Motor neuron (in vitro differentiated cells): ENCODE measurements around the gene ADAT3. TPM values are rescaled to one million over a fixed set of nuclear protein-coding genes. Genes with fewer than 3 reads are reported as not detected.
A peak's percentile ranks its signal among the peaks of the same experiment; 100 is the strongest.

ENCODE experiments used
- ATAC-seq, 8 experiments: fragments of 200-7000 bp; cut with Tn5 transposase; replicated peaks in 6 of 8; 2 replicates each; pipeline ENCODE4 v1.8.0; 2021; ENCODE audit warnings: mild to moderate bottlenecking in 8 of 8, moderate library complexity in 8 of 8
- H3K27ac ChIP-seq, 2 donors: fragments of 250-450 bp; sonication (Bioruptor Pico); 2 replicates each; pipeline ENCODE4 v1.9.0; 2021; ENCODE audit warnings: antibody characterized with exemption in 2 of 2, mild to moderate bottlenecking in 2 of 2, moderate library complexity in 1 of 2
- H3K4me1 ChIP-seq, 2 donors: fragments of 250-450 bp; sonication (Bioruptor Pico); replicated peaks in 1 of 2; 2 replicates each; pipeline ENCODE4 v1.6.1; 2021; ENCODE audit warnings: antibody characterized with exemption in 2 of 2, mild to moderate bottlenecking in 2 of 2, moderate library complexity in 1 of 2
- H3K4me3 ChIP-seq, 5 donors: fragments of 250-450 bp; sonication (Bioruptor Pico); 2 replicates each; pipeline ENCODE4 v1.9.0; 2021; ENCODE audit warnings: antibody characterized with exemption in 5 of 5, mild to moderate bottlenecking in 5 of 5, moderate library complexity in 4 of 5
- WGBS, 10 experiments: fragments of 450-650 bp; shearing (Covaris generic); methylation state at CpG; one replicate each; pipeline ENCODE4 v1.0.0; 2022; 5-methylcytosine and 5-hydroxymethylcytosine counted together
- in situ Hi-C, 9 experiments: fragments of 400-800 bp; cut with MboI; loops; one replicate each; pipeline ENCODE4 v1.15.0; 2021; ENCODE audit warnings: low sequenced_read_pairs in 9 of 9, low pct_unique_long_range_greater_than_20kb in 2 of 9; ENCODE audit not compliant: unreplicated experiment in 9 of 9
- total RNA-seq, 8 experiments: library from RNA; unstranded; fragments of 300-600 nt; gene quantifications; 2 replicates each; pipeline versions ENCODE4 v1.2.3 to v1.2.4, GENCODE V29; 2022

ADAT3 gene
- total RNA-seq, 8 experiments from 2014 or later: 0.50 to 3.8 (median 2.1) TPM

DNA sequence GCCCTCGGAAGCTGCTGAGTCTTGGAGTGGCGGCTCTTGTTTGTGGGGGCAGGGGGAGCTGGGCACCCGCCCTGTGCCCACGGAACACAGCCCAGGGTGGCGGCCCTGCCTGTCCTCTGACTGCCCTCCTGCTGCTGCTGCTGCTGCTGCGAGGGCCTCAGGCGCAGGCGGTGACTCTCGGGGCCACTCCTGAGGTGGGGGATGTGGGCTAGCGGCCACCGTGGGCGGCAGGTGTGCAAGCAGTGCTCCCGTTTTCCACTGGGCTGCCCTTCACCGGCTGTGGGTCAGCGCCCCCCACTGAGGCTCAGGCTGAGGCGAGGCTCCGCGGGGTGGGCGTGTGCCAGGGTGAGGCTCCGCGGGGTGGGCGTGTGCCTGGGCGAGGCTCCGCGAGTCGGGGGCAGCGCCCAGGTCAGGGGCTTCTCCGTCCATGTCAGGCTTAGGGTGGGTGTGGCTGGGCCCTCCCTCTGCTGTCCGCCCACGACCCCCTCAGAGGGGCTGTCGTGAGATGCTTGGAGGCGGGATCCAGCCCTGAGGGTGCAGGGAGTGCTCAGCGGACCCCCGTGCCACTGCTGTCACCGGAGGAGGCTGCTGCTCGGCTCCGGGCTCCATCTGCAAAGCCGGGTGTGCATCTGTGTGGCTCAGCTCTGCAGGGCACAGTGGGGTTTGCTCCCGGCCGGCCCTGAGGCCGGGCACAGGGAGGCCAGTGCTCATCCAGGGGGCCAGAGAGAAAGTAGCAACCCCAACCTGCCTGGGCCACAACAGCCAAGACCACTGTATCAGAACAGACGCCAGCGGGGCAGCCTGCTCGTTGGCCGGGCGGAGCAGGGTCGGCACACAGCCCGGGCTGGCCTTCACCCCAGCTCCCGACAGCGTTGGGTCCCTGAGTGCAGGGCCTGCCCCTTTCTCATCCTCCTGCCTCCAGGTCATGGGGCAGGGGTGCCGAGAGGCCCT, 50.2 kb downstream of the ADAT3 start:
- peak in 5 of 8 experiments; percentile 5 to 28 (median 21) for ATAC-seq
- Histone ChIP-seq H3K4me3 (no peak overlapping the region), H3K27ac (no peak overlapping the region), H3K4me1 (no peaks in the 10 kb centered on the region)
- in situ Hi-C loops: no loop called here
- WGBS, 10 experiments: 81 to 88% (median 82%) methylated on average over 4 to 5 of the region's 51 CpGs; no CpG with 5 or more reads in 7 of the 10 experiments

- H3K4me3 ChIP-seq: no peak overlapping the region
- WGBS, 10 experiments: 100% methylated on average over 2 of the region's 12 CpGs; no CpG with 5 or more reads in 9 of the 10 experiments
- no peak for ATAC-seq
- in situ Hi-C loops: no loop called here
- no peaks in the 10 kb centered on the region for H3K4me1 ChIP-seq
- no peak overlapping the region for H3K27ac ChIP-seq
These were observed 50.9 kb downstream of the ADAT3 start for GRCh38 chr19:1956122-1956494.

- no peaks in the 10 kb centered on the region for H3K4me1 ChIP-seq
- in situ Hi-C loops: no loop called here
- no peak overlapping the region for H3K27ac ChIP-seq
- WGBS, 10 experiments: 60 to 100% (median 87%) methylated on average over 1 to 3 of the region's 28 CpGs; no CpG with 5 or more reads in 7 of the 10 experiments
- no peak for ATAC-seq
- H3K4me3 ChIP-seq: no peak overlapping the region
These were observed 51.8 kb downstream of the ADAT3 start for GRCh38 chr19:1956868-1957492.

DNA sequence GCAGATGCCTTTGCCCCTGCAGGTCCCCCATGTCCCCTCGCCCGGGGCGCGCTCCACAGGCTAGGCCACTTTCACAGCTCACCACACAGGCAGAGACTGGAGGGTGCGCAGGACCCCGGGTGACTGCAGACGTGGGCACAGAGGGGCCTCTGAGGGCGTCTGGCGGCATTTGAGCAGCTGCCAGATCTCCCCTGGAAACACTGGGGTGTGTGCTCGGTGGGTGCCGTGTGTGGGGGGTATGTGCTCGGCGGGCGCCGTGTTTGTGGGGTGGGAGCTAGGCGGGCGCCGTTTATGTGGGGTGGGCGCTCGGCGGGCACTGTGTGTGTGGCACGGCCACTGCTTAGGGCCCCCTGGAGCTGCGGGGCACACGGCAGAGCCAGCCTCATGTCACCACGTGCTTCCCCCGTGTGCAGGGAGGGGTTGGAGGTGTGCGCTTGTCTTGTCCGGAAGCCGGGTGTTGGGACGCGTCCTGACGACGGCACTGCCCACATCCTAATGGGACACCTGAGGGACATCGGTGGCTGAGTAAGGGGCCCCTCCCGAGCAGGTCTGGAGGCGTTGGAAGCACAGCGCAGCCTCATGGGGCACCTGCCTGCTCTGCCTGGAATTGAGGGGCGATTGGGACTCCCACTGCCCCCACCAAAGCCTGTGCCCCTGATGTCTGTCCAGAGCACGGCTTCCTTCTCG, 52.5 kb downstream of the ADAT3 start:
- no peak overlapping the region for H3K4me3 ChIP-seq
- in situ Hi-C loops: no loop called here
- H3K27ac ChIP-seq: no peak overlapping the region
- no peaks in the 10 kb centered on the region for H3K4me1 ChIP-seq
- WGBS, 10 experiments: 80 to 93% (median 87%) methylated on average over 2 to 3 of the region's 40 CpGs; no CpG with 5 or more reads in 7 of the 10 experiments
- ATAC-seq: peak in 2 of 8 experiments; percentile 9 to 21

- Histone ChIP-seq H3K4me1 (no peaks in the 10 kb centered on the region), H3K4me3 (no peak overlapping the region), H3K27ac (no peak overlapping the region)
- in situ Hi-C loops: no loop called here
- 87 to 100% (median 100%) methylated on average over 1 to 7 of the region's 32 CpGs; no CpG with 5 or more reads in 4 of the 10 experiments for WGBS, 10 experiments
- ATAC-seq: peak in 1 of 8 experiments; percentile 2
These were observed 54.9 kb downstream of the ADAT3 start for GRCh38 chr19:1959928-1960589.

GRCh38 chr19:1961000-1961883, 56.0 kb downstream of the ADAT3 start:
- ATAC-seq: peak in 2 of 8 experiments; percentile 10 to 11
- WGBS, 10 experiments: 60 to 100% (median 90%) methylated on average over 1 to 10 of the region's 42 CpGs; no CpG with 5 or more reads in 2 of the 10 experiments
- no peak overlapping the region for H3K4me3 ChIP-seq
- H3K27ac ChIP-seq: no peak overlapping the region
- in situ Hi-C loops: no loop called here
- H3K4me1 ChIP-seq: no peaks in the 10 kb centered on the region

- no peak overlapping the region for H3K27ac ChIP-seq
- H3K4me3 ChIP-seq: no peak overlapping the region
- H3K4me1 ChIP-seq: no peaks in the 10 kb centered on the region
- ATAC-seq: peak in 1 of 8 experiments; percentile 7
- in situ Hi-C loops: no loop called here
- 87 to 100% (median 100%) methylated on average over 1 to 12 of the region's 23 CpGs; no CpG with 5 or more reads in 5 of the 10 experiments for WGBS, 10 experiments
These were observed 57.5 kb downstream of the ADAT3 start for GRCh38 chr19:1962674-1963073.

Other genes starting within 250 kb of the ADAT3 start
- 1 to 10 TPM in 1 of 8 experiments, under 1 TPM in 6, not detected in 1; 0.11 to 3.7 (median 0.35) TPM for gene ONECUT3, start 151.9 kb upstream of the ADAT3 start, total RNA-seq
- 1 to 10 TPM in 1 of 8 experiments, under 1 TPM in 7; 0.32 to 2.3 (median 0.78) TPM for gene ATP8B3, start 93.1 kb upstream of the ADAT3 start, total RNA-seq
- gene REXO1, start 56.9 kb upstream of the ADAT3 start, total RNA-seq: 10 to 100 TPM in 4 of 8 experiments, 1 to 10 TPM in 4; 6.3 to 20.9 (median 11.1) TPM
- gene KLF16, start 41.8 kb upstream of the ADAT3 start, total RNA-seq: 10 to 100 TPM in 2 of 8 experiments, 1 to 10 TPM in 6; 2.7 to 18.6 (median 4.6) TPM
- gene ABHD17A, start 19.9 kb upstream of the ADAT3 start, total RNA-seq: 10 to 100 TPM; 30.4 to 42.3 (median 37.2) TPM
- 10 to 100 TPM in 7 of 8 experiments, 1 to 10 TPM in 1; 8.4 to 47.8 (median 24.1) TPM for gene SCAMP4, start within 50 bp of the ADAT3 start, total RNA-seq
- 10 to 100 TPM; 25.6 to 68.4 (median 49.8) TPM for gene CSNK1G2, start 35.8 kb downstream of the ADAT3 start, total RNA-seq
- gene BTBD2, start 110.3 kb downstream of the ADAT3 start, total RNA-seq: 10 to 100 TPM; 20.3 to 92.3 (median 57.2) TPM
- gene MKNK2, start 145.8 kb downstream of the ADAT3 start, total RNA-seq: 10 to 100 TPM; 33.0 to 95.2 (median 50.9) TPM
- gene MOB3A, start 190.9 kb downstream of the ADAT3 start, total RNA-seq: 10 to 100 TPM in 4 of 8 experiments, 1 to 10 TPM in 4; 7.2 to 16.3 (median 10.0) TPM
- gene IZUMO4, start 191.5 kb downstream of the ADAT3 start, total RNA-seq: 1 to 10 TPM; 1.6 to 4.5 (median 3.2) TPM
- gene AP3D1, start 246.2 kb downstream of the ADAT3 start, total RNA-seq: 100 to 1,000 TPM in 2 of 8 experiments, 10 to 100 TPM in 6; 59.6 to 122 (median 78.8) TPM